Activated CD4-positive, CD25-positive, alpha-beta regulatory T cell treated with anti-CD3 and anti-CD28 coated beads, Interleukin-2, amount 50 U/mL, for 16 hours (primary cell): ENCODE results near the gene PEX12.
"Not testable (repeated sequence)": the region's sequence is repeated elsewhere in the genome, so short reads cannot be mapped to it uniquely, and the experiment has no call there.

ENCODE experiments used
- DNase-seq: peaks from one replicate; pipeline ENCODE4 v3.0.0-alpha.2; 2020; ENCODE audit warnings: low read depth, low spot score

PEX12 gene

GRCh38 chr17:35578197-35578928 is at the start of gene PEX12:
Gene PEX12, minus strand, starts transcription at chr17:35578571. Its CDS starts 550 bp downstream, at chr17:35578021.
- DNase-seq, result peak; percentile 83

- DNase-seq, result no peak
These were observed 49.0 kb upstream of the PEX12 start for GRCh38 chr17:35627417-35627816.

- DNase-seq, result no peak
These were observed 43.4 kb upstream of the PEX12 start for GRCh38 chr17:35621768-35622167.

- no peak for DNase-seq
These were observed 40.3 kb upstream of the PEX12 start for GRCh38 chr17:35618628-35619027.

GRCh38 chr17:35617505-35617904 is 39.1 kb upstream of the PEX12 start:
- no peak for DNase-seq

- DNase-seq, result no peak
These were observed 38.2 kb upstream of the PEX12 start for GRCh38 chr17:35616536-35616935.

- DNase-seq, result no peak
These were observed 36.4 kb upstream of the PEX12 start for GRCh38 chr17:35614810-35615209.

GRCh38 chr17:35612924-35613521 is 34.7 kb upstream of the PEX12 start:
- DNase-seq, result no peak

GRCh38 chr17:35610746-35611145 is 32.4 kb upstream of the PEX12 start:
- DNase-seq, result not testable (repeated sequence)

- no peak for DNase-seq
These were observed 31.5 kb upstream of the PEX12 start for GRCh38 chr17:35609831-35610230.

- DNase-seq, result no peak
These were observed 29.0 kb upstream of the PEX12 start for GRCh38 chr17:35607239-35607847.

- no peak for DNase-seq
These were observed 27.3 kb upstream of the PEX12 start for GRCh38 chr17:35605678-35606077.

- DNase-seq, result no peak
These were observed 25.3 kb upstream of the PEX12 start for GRCh38 chr17:35603674-35604073.

- no peak for DNase-seq
These were observed 19.2 kb upstream of the PEX12 start for GRCh38 chr17:35597604-35598003.

- no peak for DNase-seq
These were observed 18.3 kb upstream of the PEX12 start for GRCh38 chr17:35596530-35597233.

- DNase-seq, result no peak
These were observed 17.7 kb upstream of the PEX12 start for GRCh38 chr17:35596072-35596471.

GRCh38 chr17:35588196-35588920 is 10.0 kb upstream of the PEX12 start:
- no peak for DNase-seq

GRCh38 chr17:35587074-35587961 is 8.9 kb upstream of the PEX12 start, which contains the start of gene AP2B1:
Gene AP2B1, plus strand, starts transcription at chr17:35587322. Its CDS starts 6,709 bp downstream, at chr17:35594031.
- DNase-seq, result peak; percentile 93

- DNase-seq, result no peak
These were observed 8.2 kb upstream of the PEX12 start for GRCh38 chr17:35586569-35587073.

- no peak for DNase-seq
These were observed 5.7 kb upstream of the PEX12 start for GRCh38 chr17:35584061-35584460.
